Mesenchymal stem cell (in vitro differentiated cells and primary cell): ENCODE results near the gene PARD6B. TPM values are rescaled to one million over a fixed set of nuclear protein-coding genes. Genes with fewer than 3 reads are reported as not detected.

Experiments used
- DNase-seq: peaks from one replicate; pipeline ENCODE4 v3.0.0-alpha.2; 2013
- H2AFZ ChIP-seq: one replicate; pipeline ENCODE4 v1.6.1; 2013; ENCODE audit warnings: low read depth, mild to moderate bottlenecking, control low read depth, inconsistent platforms, low read length, moderate library complexity
- H2AK5ac ChIP-seq: 2 replicates; pipeline ENCODE4 v1.6.1; 2013; ENCODE audit warnings: low read length, moderate library complexity, mild to moderate bottlenecking, inconsistent platforms; ENCODE audit not compliant: severe bottlenecking
- H2BK120ac ChIP-seq: one replicate; pipeline ENCODE4 v1.6.1; 2013; ENCODE audit warnings: low read depth, mild to moderate bottlenecking, inconsistent platforms, low read length, moderate library complexity
- H2BK12ac ChIP-seq, 2 experiments: one replicate each; pipeline ENCODE4 v1.6.1; 2013; ENCODE audit warnings: inconsistent platforms in 2 of 2, low read length in 2 of 2, mild to moderate bottlenecking in 2 of 2, moderate library complexity in 2 of 2, control low read depth in 1 of 2
- H2BK15ac ChIP-seq: one replicate; pipeline ENCODE4 v1.6.1; 2013; ENCODE audit warnings: mild to moderate bottlenecking, low read depth, inconsistent platforms; ENCODE audit not compliant: poor library complexity, severe bottlenecking
- H2BK5ac ChIP-seq: 2 replicates; pipeline ENCODE4 v1.6.1; 2013; ENCODE audit warnings: low read depth, mild to moderate bottlenecking, low read length, control low read depth, inconsistent platforms; ENCODE audit not compliant: poor library complexity, severe bottlenecking
- H3K14ac ChIP-seq, 2 experiments: one replicate each; pipeline ENCODE4 v1.6.1; 2013; ENCODE audit warnings: inconsistent platforms in 2 of 2, low read length in 2 of 2, control low read depth in 1 of 2, mild to moderate bottlenecking in 1 of 2, moderate library complexity in 1 of 2
- H3K18ac ChIP-seq, 2 experiments: one replicate each; pipeline ENCODE4 v1.6.1; 2013; ENCODE audit warnings: inconsistent platforms in 2 of 2, low read length in 2 of 2, control low read depth in 1 of 2, low read depth in 1 of 2, mild to moderate bottlenecking in 1 of 2
- H3K23ac ChIP-seq, 2 experiments: one replicate each; pipeline ENCODE4 v1.6.1; 2013; ENCODE audit warnings: inconsistent platforms in 2 of 2, low read length in 2 of 2, mild to moderate bottlenecking in 2 of 2, moderate library complexity in 2 of 2, control low read depth in 1 of 2
- H3K27ac ChIP-seq: 2 replicates; pipeline ENCODE4 v1.5.1; 2013; ENCODE audit warnings: mild to moderate bottlenecking, moderate library complexity, low read length, control low read depth, inconsistent platforms; ENCODE audit not compliant: poor library complexity, severe bottlenecking
- H3K27me3 ChIP-seq, 2 experiments: 2 replicates each; pipeline versions ENCODE4 v1.6.1 to v1.7.0; 2013; ENCODE audit warnings: low read length in 2 of 2, mild to moderate bottlenecking in 2 of 2, moderate library complexity in 2 of 2, control low read depth in 1 of 2, inconsistent platforms in 1 of 2; ENCODE audit not compliant: control insufficient read depth in 1 of 2, insufficient read depth in 1 of 2
- H3K36me3 ChIP-seq, 2 experiments: 2 replicates each; pipeline versions ENCODE4 v1.6.1 to v1.7.0; 2013; ENCODE audit warnings: low read length in 2 of 2, control low read depth in 1 of 2, inconsistent platforms in 1 of 2, low read depth in 1 of 2, mild to moderate bottlenecking in 1 of 2; ENCODE audit not compliant: insufficient read depth in 2 of 2, control insufficient read depth in 1 of 2
- H3K4ac ChIP-seq, 2 experiments: one replicate each; pipeline ENCODE4 v1.6.1; 2013; ENCODE audit warnings: inconsistent platforms in 2 of 2, low read length in 2 of 2, mild to moderate bottlenecking in 2 of 2, moderate library complexity in 2 of 2, control low read depth in 1 of 2, low read depth in 1 of 2
- H3K4me1 ChIP-seq: 2 replicates; pipeline ENCODE4 v1.6.1; 2013; ENCODE audit warnings: low read depth, low read length, control low read depth; ENCODE audit not compliant: control insufficient read depth, insufficient read depth
- H3K4me2 ChIP-seq: 2 replicates; pipeline ENCODE4 v1.6.1; 2013; ENCODE audit warnings: low read length, mild to moderate bottlenecking, inconsistent platforms; ENCODE audit not compliant: poor library complexity, severe bottlenecking
- H3K4me3 ChIP-seq, 2 experiments: 2 replicates each; pipeline versions ENCODE4 v1.5.1 to v1.7.0; 2013; ENCODE audit warnings: low read length in 2 of 2, mild to moderate bottlenecking in 2 of 2, control low read depth in 1 of 2, low read depth in 1 of 2; ENCODE audit not compliant: insufficient read depth in 1 of 2
- H3K79me1 ChIP-seq: replicated peaks from 2 replicates; pipeline ENCODE4 v1.6.1; 2013; ENCODE audit warnings: mild to moderate bottlenecking, control low read depth, low read length, inconsistent platforms; ENCODE audit not compliant: poor library complexity, severe bottlenecking
- H3K9ac ChIP-seq: 2 replicates; pipeline ENCODE4 v1.7.0; 2013; ENCODE audit warnings: mild to moderate bottlenecking, low read length, moderate library complexity
- H3K9me3 ChIP-seq: 2 replicates; pipeline ENCODE4 v1.7.0; 2013; ENCODE audit warnings: mild to moderate bottlenecking, low read length; ENCODE audit not compliant: control insufficient read depth
- H4K8ac ChIP-seq: one replicate; pipeline ENCODE4 v1.6.1; 2013; ENCODE audit warnings: inconsistent platforms, mild to moderate bottlenecking, low read length, moderate library complexity
- H4K91ac ChIP-seq: one replicate; pipeline ENCODE4 v1.6.1; 2013; ENCODE audit warnings: mild to moderate bottlenecking, low read length, inconsistent platforms
- WGBS: methylation state at CpG from one replicate; pipeline ENCODE4 v1.1.7; 2013; ENCODE audit warnings: mixed read lengths; 5-methylcytosine and 5-hydroxymethylcytosine counted together
- polyA plus RNA-seq, 2 experiments: library from polyadenylated mRNA; stranded (reverse); fragments of 200-250 nt; gene quantifications; one replicate each; pipeline ENCODE4 v1.2.3, GENCODE V29; 2013

The PARD6B gene, protein sequence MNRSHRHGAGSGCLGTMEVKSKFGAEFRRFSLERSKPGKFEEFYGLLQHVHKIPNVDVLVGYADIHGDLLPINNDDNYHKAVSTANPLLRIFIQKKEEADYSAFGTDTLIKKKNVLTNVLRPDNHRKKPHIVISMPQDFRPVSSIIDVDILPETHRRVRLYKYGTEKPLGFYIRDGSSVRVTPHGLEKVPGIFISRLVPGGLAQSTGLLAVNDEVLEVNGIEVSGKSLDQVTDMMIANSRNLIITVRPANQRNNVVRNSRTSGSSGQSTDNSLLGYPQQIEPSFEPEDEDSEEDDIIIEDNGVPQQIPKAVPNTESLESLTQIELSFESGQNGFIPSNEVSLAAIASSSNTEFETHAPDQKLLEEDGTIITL
- polyA plus RNA-seq (2013, experiment 1 of 2): 2.3 TPM
- 2.5 TPM for polyA plus RNA-seq (2013, experiment 2 of 2)

GRCh38 chr20:50731055-50731929 lies at the start of gene PARD6B:
Gene PARD6B (plus strand): TSS chr20:50731580. CDS start chr20:50731787, 207 bp downstream.
- Histone ChIP-seq H2BK12ac (peak within 1 kb of the TSS; percentile 59 to 86), H4K91ac (peak within 1 kb of the TSS; percentile 76), H3K4me1 (peaks cover 23% of the 10 kb centered on the region), H3K27ac (peak within 1 kb of the TSS; percentile 88), H3K4ac (peak within 1 kb of the TSS; percentile 69 to 94), H3K23ac (peak within 1 kb of the TSS in 1 of 2 experiments; percentile 99), H3K27me3 (no peaks in the 10 kb centered on the region), H3K14ac (peak within 1 kb of the TSS; percentile 44 to 76), H3K36me3 (peaks cover 0 to 5% of the 10 kb centered on the region in 2 experiments), H3K4me2 (peak within 1 kb of the TSS; percentile 98), H3K9me3 (no peaks in the 10 kb centered on the region), H2AK5ac (peak within 1 kb of the TSS; percentile 98), H3K9ac (peak within 1 kb of the TSS; percentile 80), H3K4me3 (peak within 1 kb of the TSS; percentile 79 to 98), H3K18ac (peak within 1 kb of the TSS; percentile 53 to 92), H2BK15ac (peak within 1 kb of the TSS; percentile 45), H4K8ac (peak within 1 kb of the TSS; percentile 86), H3K79me1 (peaks cover 5% of the 10 kb centered on the region), H2AFZ (peak within 1 kb of the TSS; percentile 98), H2BK5ac (peak within 1 kb of the TSS; percentile 91), H2BK120ac (peak within 1 kb of the TSS; percentile 94)
- peak; percentile 94 for DNase-seq
- WGBS: under 1% methylated on average over 66 of the region's 114 CpGs

- H3K14ac ChIP-seq: no peak overlapping the region
- 94% methylated on average over 4 of the region's 4 CpGs for WGBS
- no peak overlapping the region for H2BK120ac ChIP-seq
- H2AK5ac ChIP-seq: no peak overlapping the region
- H2BK5ac ChIP-seq: no peak overlapping the region
- peaks cover 10 to 50% of the 10 kb centered on the region in 2 experiments for H3K36me3 ChIP-seq
- H3K27ac ChIP-seq: no peak overlapping the region
- H3K4ac ChIP-seq: no peak overlapping the region
- no peaks in the 10 kb centered on the region for H3K27me3 ChIP-seq
- H3K23ac ChIP-seq: no peak overlapping the region
- H2BK15ac ChIP-seq: no peak overlapping the region
- no peak overlapping the region for H3K4me2 ChIP-seq
- peaks cover 25% of the 10 kb centered on the region for H3K4me1 ChIP-seq
- no peak overlapping the region for H2BK12ac ChIP-seq
- H3K18ac ChIP-seq: no peak overlapping the region
- no peak overlapping the region for H3K9ac ChIP-seq
- no peaks in the 10 kb centered on the region for H3K9me3 ChIP-seq
- H2AFZ ChIP-seq: no peak overlapping the region
- H4K91ac ChIP-seq: no peak overlapping the region
- peaks cover 13% of the 10 kb centered on the region for H3K79me1 ChIP-seq
- no peak overlapping the region for H4K8ac ChIP-seq
- DNase-seq: no peak
- H3K4me3 ChIP-seq: no peak overlapping the region
These were observed 49.3 kb upstream of the PARD6B start for GRCh38 chr20:50682065-50682464.

GRCh38 chr20:50682947-50683530 lies 48.3 kb upstream of the PARD6B start:
- H3K9me3 ChIP-seq: no peaks in the 10 kb centered on the region
- no peak overlapping the region for H3K23ac ChIP-seq
- H3K18ac ChIP-seq: no peak overlapping the region
- no peak overlapping the region for H2BK15ac ChIP-seq
- no peak overlapping the region for H3K4me3 ChIP-seq
- peaks cover 22% of the 10 kb centered on the region for H3K4me1 ChIP-seq
- no peaks in the 10 kb centered on the region for H3K27me3 ChIP-seq
- H2BK5ac ChIP-seq: no peak overlapping the region
- H3K4ac ChIP-seq: no peak overlapping the region
- DNase-seq: no peak
- no peak overlapping the region for H3K27ac ChIP-seq
- no peak overlapping the region for H4K91ac ChIP-seq
- peaks cover 11% of the 10 kb centered on the region for H3K79me1 ChIP-seq
- no peak overlapping the region for H4K8ac ChIP-seq
- H2BK120ac ChIP-seq: no peak overlapping the region
- over 99% methylated on average over 8 of the region's 8 CpGs for WGBS
- H2AFZ ChIP-seq: no peak overlapping the region
- no peak overlapping the region for H3K4me2 ChIP-seq
- H3K36me3 ChIP-seq: peaks cover 13 to 57% of the 10 kb centered on the region in 2 experiments
- no peak overlapping the region for H3K9ac ChIP-seq
- no peak overlapping the region for H2BK12ac ChIP-seq
- H2AK5ac ChIP-seq: no peak overlapping the region
- H3K14ac ChIP-seq: no peak overlapping the region
